Measurements from ENCODE around the gene INSL3.

- no peak for TF ChIP-seq POLR2AphosphoS5 (IDR thresholded peaks at IDR 0.05; ENCODE audit: insufficient read depth in 1 of 2, low read depth in 1 of 2)
- TF ChIP-seq CTCF (IDR thresholded peaks at IDR 0.05) = no peak
- no peak for TF ChIP-seq POLR2A (IDR thresholded peaks at IDR 0.05)
Observed at GRCh38 chr19:17869114-17869608, 47.8 kb upstream of the INSL3 start.
